ENCODE data around the gene RNASE13.
"Not testable (repeated sequence)": the region's sequence is repeated elsewhere in the genome, so short reads cannot be mapped to it uniquely, and the experiment has no call there.

RNASE13 gene

DNA sequence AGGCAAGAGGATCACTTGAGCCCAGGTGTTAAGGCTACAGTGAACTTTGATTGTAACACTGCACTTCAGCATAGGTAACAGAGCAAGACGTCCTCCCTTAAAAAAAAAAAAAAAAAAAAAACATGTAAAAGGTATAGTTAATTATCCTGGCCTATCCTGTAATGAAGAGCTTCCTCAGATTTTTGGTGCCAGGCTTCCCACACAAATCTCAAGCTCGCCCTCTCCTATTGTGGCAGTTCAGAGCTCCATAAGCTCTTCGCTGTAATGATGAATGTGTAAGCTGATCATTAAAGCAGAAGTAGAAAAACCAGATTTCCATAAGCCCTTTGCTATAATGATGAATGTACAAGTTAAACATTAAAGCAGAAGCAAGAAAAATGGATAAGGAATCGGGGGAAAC is 37.5 kb downstream of the RNASE13 start:
- no peaks in the 10 kb centered on the region for H3K9me3 ChIP-seq
- no peak overlapping the region for H3K4me3 ChIP-seq
- no peak for TF ChIP-seq Cebpa-rat (IDR thresholded peaks at IDR 0.05)
- no peak overlapping the region for H3K9ac ChIP-seq
- H3K27me3 ChIP-seq, result no peaks in the 10 kb centered on the region
- no peaks in the 10 kb centered on the region for H4K20me1 ChIP-seq
- peaks cover 56% of the 10 kb centered on the region for H3K36me3 ChIP-seq
- no peak overlapping the region for H3K4me2 ChIP-seq
- H3K4me1 ChIP-seq, result peaks cover 1% of the 10 kb centered on the region; the same call in 1 of the 2 replicates
- no peak overlapping the region for H3K27ac ChIP-seq

DNA sequence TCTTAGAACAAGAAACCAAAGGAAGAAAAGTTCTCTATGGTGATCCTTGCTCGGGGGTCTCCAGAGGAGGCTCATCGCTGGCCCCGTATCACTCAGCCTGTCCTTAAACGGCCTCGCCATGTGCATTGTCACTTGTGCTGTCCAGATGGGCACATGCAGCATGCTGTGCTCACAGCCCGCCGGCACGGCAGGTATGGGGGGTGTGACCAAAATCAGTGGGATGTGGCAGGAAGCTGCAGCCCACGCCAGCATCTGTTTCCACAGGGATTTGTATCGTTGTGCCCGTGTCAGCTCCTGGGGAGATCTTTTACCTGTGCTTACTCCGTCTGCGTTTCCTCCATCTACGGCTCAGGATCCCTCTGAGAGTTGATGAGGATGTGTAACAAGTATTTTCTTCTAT is 38.1 kb downstream of the RNASE13 start:
- peaks cover 62% of the 10 kb centered on the region for H3K36me3 ChIP-seq

DNA sequence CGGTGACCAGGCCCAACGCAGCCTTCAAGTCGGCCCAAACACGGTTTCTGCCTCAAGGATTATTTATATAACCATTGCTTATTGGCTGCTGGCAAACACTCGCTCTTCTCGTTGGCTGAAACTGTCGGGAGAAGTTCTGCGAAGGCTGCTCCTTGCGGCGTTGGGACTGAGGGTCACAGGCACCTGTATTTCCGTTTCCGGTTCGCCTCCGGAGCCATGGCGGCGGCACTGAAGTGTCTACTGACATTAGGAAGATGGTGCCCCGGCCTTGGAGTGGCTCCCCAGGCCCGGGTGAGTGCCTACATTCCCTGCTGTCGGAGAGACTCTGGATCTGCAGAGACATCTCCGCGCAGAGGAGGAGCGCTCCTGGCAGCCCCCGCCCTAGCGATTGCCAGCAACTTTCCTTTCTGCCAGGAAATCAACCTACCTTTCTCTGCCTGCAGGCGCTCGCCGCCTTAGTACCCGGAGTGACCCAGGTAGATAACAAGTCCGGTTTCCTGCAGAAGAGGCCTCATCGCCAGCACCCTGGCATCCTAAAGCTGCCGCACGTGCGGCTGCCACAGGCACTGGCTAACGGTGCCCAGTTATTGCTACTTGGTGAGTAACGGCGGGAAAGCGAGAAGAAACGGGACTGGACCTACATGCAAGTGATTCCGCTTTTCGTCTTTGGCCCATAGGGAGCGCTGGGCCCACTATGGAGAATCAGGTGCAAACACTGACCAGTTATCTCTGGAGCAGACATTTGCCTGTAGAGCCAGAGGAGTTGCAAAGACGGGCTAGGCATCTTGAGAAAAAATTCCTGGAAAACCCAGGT is 44.6 kb downstream of the RNASE13 start, which contains the start of gene METTL17:
Gene METTL17 (plus strand): TSS at position 194 of the 814 bp plus-strand sequence. CDS start 23 bp downstream, at position 217.
- Histone ChIP-seq H4K20me1 (no peaks in the 10 kb centered on the region), H3K9ac (peak within 1 kb of the TSS; percentile 83), H3K9me3 (no peaks in the 10 kb centered on the region), H3K27ac (peak within 1 kb of the TSS; percentile 75), H3K4me3 (peak within 1 kb of the TSS; percentile 86), H3K27me3 (no peaks in the 10 kb centered on the region), H3K4me2 (peak within 1 kb of the TSS; percentile 81), H3K36me3 (peaks cover 38% of the 10 kb centered on the region), H3K4me1 (peaks cover 27% of the 10 kb centered on the region)
- TF ChIP-seq Cebpa-rat (IDR thresholded peaks at IDR 0.05), result no peak

More for the DNA sequence above, 38.1 kb downstream of the RNASE13 start:
- Histone ChIP-seq H3K27me3 (no peaks in the 10 kb centered on the region), H3K4me1 (peaks cover 7% of the 10 kb centered on the region), H4K20me1 (no peaks in the 10 kb centered on the region), H3K27ac (no peak overlapping the region), H3K4me3 (no peak overlapping the region), H3K4me2 (no peak overlapping the region), H3K9me3 (no peaks in the 10 kb centered on the region), H3K9ac (no peak overlapping the region)
- no peak for TF ChIP-seq Cebpa-rat (IDR thresholded peaks at IDR 0.05)

DNA sequence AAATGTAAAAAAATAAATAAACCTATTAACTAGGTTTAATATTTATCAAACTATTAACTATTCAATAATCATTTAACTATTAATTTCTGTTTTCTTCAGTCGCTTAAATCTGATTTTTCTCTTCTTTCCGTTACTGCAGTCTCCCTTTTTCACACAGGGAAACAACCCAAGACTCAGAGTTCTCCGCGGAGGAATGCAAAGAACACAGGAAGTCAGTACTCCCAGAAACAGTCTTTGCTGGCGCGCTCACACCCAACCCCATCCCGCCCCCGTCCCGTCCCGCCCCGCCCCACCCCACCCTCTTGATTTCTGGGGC is 45.2 kb downstream of the RNASE13 start:
- Histone ChIP-seq H3K9ac (peak overlapping the region; percentile 52; the same call in 1 of the 2 replicates), H3K27ac (peak overlapping the region; percentile 58; the same call in 1 of the 2 replicates), H4K20me1 (no peaks in the 10 kb centered on the region)

DNA sequence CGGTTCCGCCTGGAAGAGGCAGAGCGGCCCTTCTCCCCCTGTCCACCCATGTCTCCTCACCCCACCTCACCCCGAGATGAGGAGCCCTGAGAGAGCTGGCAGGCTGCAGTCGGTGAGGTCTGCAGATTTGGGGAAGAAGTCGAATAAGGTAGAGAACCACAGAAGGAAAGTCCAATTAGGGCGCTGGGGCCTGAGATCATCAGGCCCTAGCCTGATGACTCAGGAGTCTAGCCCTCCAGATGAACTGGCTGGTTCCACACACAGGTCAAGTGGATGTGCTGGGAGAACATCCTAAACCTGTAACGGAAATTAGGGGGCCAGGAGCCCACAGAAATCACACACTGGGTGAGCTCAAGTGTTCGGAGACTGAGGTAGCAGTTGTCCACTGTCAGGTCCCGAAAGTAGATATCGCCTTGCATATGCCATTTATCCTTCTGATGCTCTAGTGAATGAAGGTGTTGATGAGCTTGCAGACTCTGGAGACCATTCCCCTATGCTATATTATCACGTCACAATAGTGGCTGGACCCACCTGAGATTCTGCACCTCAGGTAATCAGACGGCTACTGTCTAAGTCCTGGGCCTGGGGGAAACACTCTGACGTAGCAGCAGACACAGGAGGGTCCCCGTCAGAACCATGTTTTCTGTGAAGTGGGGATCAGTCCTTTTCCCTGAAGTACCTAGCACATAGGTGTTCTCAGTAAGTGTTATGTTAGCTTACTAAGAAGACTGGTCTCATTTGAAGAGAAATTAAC is 45.7 kb downstream of the RNASE13 start:
- H3K36me3 ChIP-seq, result peaks cover 27% of the 10 kb centered on the region
- no peak for TF ChIP-seq Cebpa-rat (IDR thresholded peaks at IDR 0.05)
- H3K4me2 ChIP-seq, result peak overlapping the region; percentile 81
- no peaks in the 10 kb centered on the region for H4K20me1 ChIP-seq
- H3K4me3 ChIP-seq, result peak overlapping the region; percentile 86
- H3K27me3 ChIP-seq, result no peaks in the 10 kb centered on the region
- peaks cover 27% of the 10 kb centered on the region for H3K4me1 ChIP-seq
- H3K9ac ChIP-seq, result peak overlapping the region; percentile 52; the same call in 1 of the 2 replicates
- H3K9me3 ChIP-seq, result no peaks in the 10 kb centered on the region
- H3K27ac ChIP-seq, result peak overlapping the region; percentile 58; the same call in 1 of the 2 replicates

More for the DNA sequence above, 45.2 kb downstream of the RNASE13 start:
- no peak for TF ChIP-seq Cebpa-rat (IDR thresholded peaks at IDR 0.05)
- H3K4me2 ChIP-seq, result peak overlapping the region; percentile 81
- H3K4me1 ChIP-seq, result peaks cover 27% of the 10 kb centered on the region
- H3K36me3 ChIP-seq, result peaks cover 32% of the 10 kb centered on the region
- H3K9me3 ChIP-seq, result no peaks in the 10 kb centered on the region
- H3K4me3 ChIP-seq, result peak overlapping the region; percentile 86
- no peaks in the 10 kb centered on the region for H3K27me3 ChIP-seq

DNA sequence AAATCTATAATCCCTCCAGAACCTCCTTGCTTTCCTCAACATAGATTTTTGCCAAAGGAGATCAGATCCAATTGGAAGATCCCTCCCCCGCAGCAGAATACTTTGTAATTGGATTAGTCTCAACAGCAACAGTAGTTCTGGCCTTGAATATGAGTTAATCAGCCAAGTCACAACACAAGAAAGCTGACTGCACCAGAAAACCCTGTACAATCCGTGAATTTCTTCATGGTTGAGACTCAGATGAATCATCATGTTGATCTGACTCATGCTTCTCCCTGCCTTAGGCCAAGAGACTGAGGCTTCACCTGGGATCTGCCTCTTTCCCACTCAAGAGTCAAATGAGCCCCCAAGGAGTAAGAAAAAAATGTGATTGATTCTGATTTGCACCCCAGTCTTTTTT is 47.8 kb downstream of the RNASE13 start:
- TF ChIP-seq Cebpa-rat (IDR thresholded peaks at IDR 0.05), result no peak
- no peak overlapping the region for H3K4me3 ChIP-seq
- H4K20me1 ChIP-seq, result no peaks in the 10 kb centered on the region
- no peak overlapping the region for H3K4me2 ChIP-seq
- H3K36me3 ChIP-seq, result peaks cover 6% of the 10 kb centered on the region
- peaks cover 23% of the 10 kb centered on the region for H3K4me1 ChIP-seq
- H3K27ac ChIP-seq, result no peak overlapping the region
- H3K9me3 ChIP-seq, result no peaks in the 10 kb centered on the region
- no peaks in the 10 kb centered on the region for H3K27me3 ChIP-seq
- H3K9ac ChIP-seq, result no peak overlapping the region

DNA sequence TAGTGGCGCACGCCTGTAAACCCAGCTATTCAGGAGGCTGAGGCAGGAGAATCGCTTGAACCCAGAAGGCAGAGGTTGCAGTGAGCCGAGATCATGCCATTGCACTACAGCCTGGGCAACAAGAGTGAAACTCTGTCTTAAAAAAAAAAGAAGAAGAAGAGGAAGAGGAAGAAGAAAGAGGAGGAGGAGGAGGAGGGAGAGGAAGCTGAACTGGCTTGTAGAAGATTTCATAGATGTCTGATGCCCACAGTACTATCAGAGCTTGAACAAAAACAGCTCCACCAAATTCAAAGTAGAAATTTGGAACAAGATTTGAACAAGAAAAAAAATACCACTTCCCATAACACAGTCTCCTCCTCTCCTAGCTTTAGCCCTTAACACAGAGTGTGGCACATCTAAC is 49.0 kb downstream of the RNASE13 start:
- not testable (repeated sequence) for H3K27me3 ChIP-seq, H3K27ac ChIP-seq, H3K4me3 ChIP-seq, H4K20me1 ChIP-seq, H3K9ac ChIP-seq, H3K4me2 ChIP-seq, H3K36me3 ChIP-seq, H3K9me3 ChIP-seq
- peaks cover 11% of the 10 kb centered on the region for H3K4me1 ChIP-seq
